Measurements from ENCODE around the gene FEM1C.

The FEM1C gene

GRCh38 chr5:115544436-115545350 is at the start of gene FEM1C:
TSS of gene FEM1C (minus strand) at chr5:115544775. CDS start at chr5:115543493, 1,282 bp downstream.
- peak within 1 kb of the TSS; percentile 88 for H3K27ac ChIP-seq
- TF ChIP-seq, protein P1, sequence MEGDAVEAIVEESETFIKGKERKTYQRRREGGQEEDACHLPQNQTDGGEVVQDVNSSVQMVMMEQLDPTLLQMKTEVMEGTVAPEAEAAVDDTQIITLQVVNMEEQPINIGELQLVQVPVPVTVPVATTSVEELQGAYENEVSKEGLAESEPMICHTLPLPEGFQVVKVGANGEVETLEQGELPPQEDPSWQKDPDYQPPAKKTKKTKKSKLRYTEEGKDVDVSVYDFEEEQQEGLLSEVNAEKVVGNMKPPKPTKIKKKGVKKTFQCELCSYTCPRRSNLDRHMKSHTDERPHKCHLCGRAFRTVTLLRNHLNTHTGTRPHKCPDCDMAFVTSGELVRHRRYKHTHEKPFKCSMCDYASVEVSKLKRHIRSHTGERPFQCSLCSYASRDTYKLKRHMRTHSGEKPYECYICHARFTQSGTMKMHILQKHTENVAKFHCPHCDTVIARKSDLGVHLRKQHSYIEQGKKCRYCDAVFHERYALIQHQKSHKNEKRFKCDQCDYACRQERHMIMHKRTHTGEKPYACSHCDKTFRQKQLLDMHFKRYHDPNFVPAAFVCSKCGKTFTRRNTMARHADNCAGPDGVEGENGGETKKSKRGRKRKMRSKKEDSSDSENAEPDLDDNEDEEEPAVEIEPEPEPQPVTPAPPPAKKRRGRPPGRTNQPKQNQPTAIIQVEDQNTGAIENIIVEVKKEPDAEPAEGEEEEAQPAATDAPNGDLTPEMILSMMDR (conservative IDR thresholded peaks at IDR 0.05) = no peak

GRCh38 chr5:115589043-115589442 is 44.5 kb upstream of the FEM1C start:
- H3K27ac ChIP-seq = peak overlapping the region; percentile 39; the same call in 1 of the 2 replicates
- TF ChIP-seq, protein P1 (conservative IDR thresholded peaks at IDR 0.05) = no peak

- H3K27ac ChIP-seq = peak overlapping the region; percentile 39; the same call in 1 of the 2 replicates
- TF ChIP-seq, protein P1 (conservative IDR thresholded peaks at IDR 0.05) = no peak
Measured at GRCh38 chr5:115588640-115589039, 44.1 kb upstream of the FEM1C start.

DNA sequence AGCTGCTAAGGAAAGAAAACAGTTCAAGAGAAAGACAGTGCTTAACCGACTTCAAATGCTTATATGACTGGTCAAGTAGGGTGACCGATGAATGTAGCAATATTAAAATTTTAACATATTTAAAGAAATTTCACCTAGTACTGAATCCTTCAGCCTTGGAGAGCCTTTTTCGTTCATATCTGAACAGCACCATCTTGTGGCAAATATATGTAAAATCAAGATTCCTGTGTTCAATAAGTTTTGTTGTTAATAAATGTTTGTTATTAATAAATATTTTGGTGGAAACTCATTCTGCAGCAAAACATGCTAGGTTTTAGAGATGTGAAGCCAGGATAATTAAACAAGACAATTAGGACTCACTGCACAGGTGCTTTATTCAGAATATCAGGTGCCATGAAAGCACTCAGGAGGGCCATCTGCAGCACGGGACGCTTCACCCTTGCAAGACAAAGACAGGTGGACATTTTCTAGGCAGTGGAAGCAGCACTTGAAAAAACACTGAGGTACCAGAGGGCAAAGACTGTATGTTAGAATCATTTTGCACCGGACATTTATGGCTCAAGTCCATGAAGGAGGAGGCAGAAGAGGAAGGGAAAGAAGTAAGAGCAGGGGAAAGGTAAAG is 42.1 kb upstream of the FEM1C start:
- TF ChIP-seq, protein P1 (conservative IDR thresholded peaks at IDR 0.05) = peak; percentile 70
- H3K27ac ChIP-seq = no peak overlapping the region

DNA sequence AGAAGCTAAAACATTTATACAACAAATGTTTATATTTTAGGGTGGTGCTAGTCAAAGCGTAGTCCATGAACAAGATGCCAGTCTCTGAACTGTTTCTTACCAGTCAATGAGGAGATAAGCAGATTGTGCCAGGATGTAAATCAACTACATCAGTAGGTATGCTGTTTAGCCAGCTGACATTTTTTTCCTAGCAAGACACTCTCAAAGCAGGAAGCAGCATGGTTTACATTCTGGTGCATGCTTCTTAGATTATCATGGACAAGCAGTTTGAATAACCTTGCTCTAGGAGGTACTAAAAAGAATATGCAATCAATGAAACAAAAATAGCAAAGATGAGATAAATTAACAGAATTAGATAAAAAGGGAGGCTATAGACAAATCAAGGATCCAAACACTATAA is 40.7 kb upstream of the FEM1C start:
- H3K27ac ChIP-seq = no peak overlapping the region
- TF ChIP-seq, protein P1 (conservative IDR thresholded peaks at IDR 0.05) = no peak

- TF ChIP-seq, protein P1 (conservative IDR thresholded peaks at IDR 0.05) = no peak
- H3K27ac ChIP-seq = no peak overlapping the region
Measured at GRCh38 chr5:115584501-115584900, 39.9 kb upstream of the FEM1C start.

- H3K27ac ChIP-seq = no peak overlapping the region
- TF ChIP-seq, protein P1 (conservative IDR thresholded peaks at IDR 0.05) = no peak
Measured at GRCh38 chr5:115583474-115583873, 38.9 kb upstream of the FEM1C start.

Measured in VCaP (cell line).